GM19324 (cell line): ENCODE measurements around the gene AMDHD2.
"Not testable (repeated sequence)": the region's sequence is repeated elsewhere in the genome, so short reads cannot be mapped to it uniquely, and the experiment has no call there.

Source experiments
- ATAC-seq: cut with Tn5 transposase; IDR thresholded peaks from one replicate; pipeline ENCODE4 v1.9.1; 2021; ENCODE audit warnings: mild to moderate bottlenecking, moderate library complexity; ENCODE audit not compliant: unreplicated experiment, low FRiP score

AMDHD2 gene

DNA sequence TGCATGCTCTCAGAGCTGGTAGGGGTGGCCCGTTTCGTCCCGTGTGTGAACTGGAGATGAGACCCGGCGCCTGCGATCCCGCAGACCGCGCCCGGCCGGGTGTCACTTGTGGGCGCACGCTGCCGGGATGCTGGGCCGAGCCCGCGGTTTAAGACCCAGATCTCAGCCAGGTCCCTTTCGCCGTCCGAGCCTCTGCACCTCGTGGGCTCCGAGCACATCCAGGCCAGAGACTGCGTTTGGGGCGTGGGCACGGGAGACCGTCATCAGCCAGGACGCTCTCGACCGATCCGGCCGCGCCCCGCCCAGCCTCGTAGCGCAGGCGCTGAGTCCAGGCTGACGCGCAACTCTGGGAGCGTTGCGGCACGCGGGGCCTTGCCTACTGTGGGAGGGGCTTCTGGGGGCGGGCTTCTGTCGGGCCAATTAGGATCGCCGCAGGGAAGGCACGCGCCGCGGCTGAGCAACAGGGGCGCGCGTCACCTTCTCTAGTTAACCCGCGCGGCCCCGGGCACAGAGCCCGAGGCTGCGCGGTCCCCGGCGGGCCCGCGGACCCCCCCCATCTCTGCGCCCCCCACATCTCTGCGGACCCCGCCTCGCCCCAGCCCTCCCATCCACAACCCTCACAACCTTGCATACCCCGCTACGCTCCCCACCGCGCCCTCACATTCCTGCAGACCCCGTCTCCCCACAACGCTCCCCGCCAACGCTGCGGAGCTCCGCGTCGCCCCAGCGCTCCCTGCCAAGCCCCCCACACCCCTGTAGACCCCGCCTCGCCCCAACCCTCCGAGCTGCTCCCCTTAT lies 11.7 kb downstream of the AMDHD2 start:
- ATAC-seq: peak; percentile 86

DNA sequence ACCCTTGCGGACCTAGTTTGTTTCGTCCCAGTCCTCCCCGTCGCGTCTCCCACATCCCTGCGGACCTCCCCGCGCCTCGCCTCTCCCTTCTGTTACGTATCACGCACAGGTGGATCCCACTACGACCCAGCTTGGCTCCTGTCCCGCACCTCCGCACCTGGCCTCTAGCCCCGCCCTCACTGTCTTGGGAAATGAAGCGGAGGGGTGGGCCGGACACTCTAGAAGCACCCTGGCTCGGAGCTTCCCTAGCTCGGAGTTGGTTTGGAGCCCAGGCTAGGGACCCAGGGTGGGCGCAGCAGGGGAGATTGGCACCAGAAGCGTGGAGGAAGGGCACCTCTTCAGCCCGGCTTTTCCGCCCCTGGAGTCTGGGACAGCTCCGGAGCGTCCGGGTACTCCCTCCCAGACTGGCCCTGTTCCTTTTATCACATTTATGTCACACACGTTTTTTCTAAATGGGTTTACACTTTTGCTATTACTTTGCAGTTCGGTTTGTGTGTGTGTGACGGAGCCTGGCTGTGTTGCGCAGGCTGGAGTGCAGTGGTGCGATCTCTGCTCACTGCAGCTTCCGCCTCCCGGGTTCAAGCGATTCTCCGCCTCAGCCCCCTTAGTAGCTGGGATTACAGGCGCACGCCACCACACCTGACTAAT lies 12.4 kb downstream of the AMDHD2 start:
- no peak for ATAC-seq

DNA sequence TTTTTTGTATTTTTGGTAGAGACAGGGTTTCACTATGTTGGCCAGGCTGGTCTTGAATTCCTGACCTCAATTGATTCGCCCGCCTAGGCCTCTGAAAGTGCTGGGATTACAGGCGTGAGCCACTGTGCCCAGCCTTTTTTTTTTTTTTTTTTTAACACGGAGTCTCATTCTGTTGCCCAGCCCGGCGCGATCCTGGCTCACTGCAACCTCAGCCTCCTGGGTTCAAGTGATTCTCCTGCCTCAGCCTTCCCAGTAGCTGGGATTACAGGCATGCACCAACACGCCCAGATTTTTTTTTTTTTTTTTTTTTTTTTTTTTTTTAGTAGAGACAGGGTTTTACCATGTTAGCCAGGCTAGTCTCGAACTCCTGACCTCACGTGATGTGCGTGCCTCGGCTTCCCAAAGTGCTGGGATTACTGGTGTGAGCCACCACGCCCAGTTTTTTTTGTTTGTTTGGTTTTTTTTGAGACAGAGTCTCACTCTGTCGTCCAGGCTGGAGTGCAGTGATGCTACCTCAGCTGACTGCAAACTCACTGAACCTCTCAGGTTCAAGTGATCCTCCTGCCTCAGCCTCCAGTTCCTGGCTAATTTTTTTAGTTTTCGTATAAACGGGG lies 13.1 kb downstream of the AMDHD2 start:
- not testable (repeated sequence) for ATAC-seq

- ATAC-seq: no peak
Observed at GRCh38 chr16:2533912-2534311, 13.7 kb downstream of the AMDHD2 start.

- ATAC-seq: not testable (repeated sequence)
Observed at GRCh38 chr16:2534335-2534734, 14.2 kb downstream of the AMDHD2 start.

DNA sequence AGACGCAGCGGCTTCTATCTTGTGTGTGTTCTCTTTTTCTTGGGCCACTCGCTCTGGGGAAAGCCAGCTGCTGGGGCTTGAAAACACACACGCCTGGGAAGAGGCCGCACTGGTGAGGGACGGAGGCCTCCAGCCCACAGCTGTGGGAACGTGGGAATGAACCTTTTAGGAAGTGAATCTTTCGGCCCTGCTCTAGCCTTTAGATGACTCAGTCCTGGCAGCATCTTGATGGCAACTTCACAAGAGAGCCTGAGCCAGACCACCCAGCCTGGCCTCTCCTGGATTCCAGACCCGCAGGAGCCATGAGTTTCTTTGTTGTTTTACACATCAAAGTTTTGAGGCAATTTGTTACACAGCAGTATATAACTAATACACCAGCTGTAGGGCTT lies 15.4 kb downstream of the AMDHD2 start:
- no peak for ATAC-seq

- peak; percentile 88 for ATAC-seq
Observed at GRCh38 chr16:2537451-2538379, 17.5 kb downstream of the AMDHD2 start, which contains the start of gene PDPK1. Gene PDPK1, plus strand, starts transcription at chr16:2538021. Its CDS starts 92 bp downstream, at chr16:2538113.

- ATAC-seq: not testable (repeated sequence)
Observed at GRCh38 chr16:2539192-2539844, 19.1 kb downstream of the AMDHD2 start.

GRCh38 chr16:2539845-2540458 lies 19.8 kb downstream of the AMDHD2 start:
- ATAC-seq: not testable (repeated sequence)

GRCh38 chr16:2540912-2541311 lies 20.7 kb downstream of the AMDHD2 start:
- not testable (repeated sequence) for ATAC-seq

DNA sequence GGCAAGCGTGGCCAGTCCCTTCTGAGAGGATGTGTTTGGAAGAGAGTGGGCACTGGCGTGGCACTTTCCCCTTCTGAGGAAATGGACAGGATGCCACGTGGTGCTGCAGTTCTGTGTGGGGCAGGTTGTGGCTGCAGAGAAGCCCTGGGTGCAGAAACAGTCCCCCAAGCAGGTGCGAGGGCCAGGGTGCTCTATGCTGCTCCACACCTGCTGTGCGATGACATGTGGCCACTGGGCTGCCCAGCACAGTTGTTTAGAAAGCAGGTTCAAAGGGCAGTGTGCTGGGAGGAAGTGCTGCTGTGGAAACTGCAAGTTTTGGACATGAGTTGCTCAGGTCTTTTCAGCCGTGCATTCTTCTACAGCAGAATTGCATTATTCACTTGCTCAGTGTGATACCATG lies 21.2 kb downstream of the AMDHD2 start:
- not testable (repeated sequence) for ATAC-seq

DNA sequence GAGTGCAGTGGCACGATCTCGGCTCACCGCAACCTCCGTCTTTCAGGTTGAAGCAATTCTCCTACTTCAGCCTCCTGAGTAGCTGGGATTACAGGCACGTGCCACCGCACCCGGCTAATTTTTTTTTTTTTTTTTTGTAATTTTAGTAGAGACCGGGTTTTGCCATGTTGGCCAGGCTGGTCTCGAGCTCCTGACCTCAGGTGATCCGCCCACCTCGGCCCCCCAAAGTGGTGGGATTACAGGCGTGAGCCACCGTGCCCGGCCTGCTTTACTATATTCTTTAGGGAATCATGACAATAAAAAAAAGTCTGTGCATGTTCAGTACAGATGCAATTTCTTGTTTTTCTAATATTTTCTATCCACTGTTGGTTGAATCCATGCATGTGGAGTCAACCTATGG lies 23.6 kb downstream of the AMDHD2 start:
- ATAC-seq: not testable (repeated sequence)

DNA sequence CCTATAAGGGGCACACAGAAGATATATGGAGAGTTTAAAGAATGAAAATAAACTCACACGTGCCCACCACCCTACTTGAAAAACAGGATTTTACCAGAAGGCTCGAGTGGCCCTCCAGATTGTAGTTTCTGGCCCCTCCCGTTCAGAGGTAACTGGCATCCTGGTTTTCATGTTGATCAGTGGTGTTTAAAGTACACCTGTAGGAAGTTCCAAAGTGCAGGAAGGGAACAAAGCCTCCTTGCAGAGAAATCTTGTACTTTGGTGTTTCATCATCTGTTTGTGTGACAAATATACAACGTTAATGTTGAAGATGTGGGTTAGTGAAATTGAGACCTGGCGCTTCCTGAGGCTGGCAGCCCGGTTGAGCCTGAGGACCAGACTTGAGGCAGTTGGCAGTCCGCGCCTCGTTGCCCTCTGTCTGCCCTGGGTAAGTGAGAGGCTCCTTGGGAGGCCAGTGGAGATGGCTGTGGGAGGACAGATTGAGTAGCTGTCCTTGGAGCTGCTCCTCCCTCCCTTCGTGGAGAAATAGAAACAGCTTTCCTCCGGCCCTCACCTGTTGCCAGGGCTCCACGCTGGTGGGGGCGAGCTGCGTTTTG lies 30.2 kb downstream of the AMDHD2 start:
- not testable (repeated sequence) for ATAC-seq

DNA sequence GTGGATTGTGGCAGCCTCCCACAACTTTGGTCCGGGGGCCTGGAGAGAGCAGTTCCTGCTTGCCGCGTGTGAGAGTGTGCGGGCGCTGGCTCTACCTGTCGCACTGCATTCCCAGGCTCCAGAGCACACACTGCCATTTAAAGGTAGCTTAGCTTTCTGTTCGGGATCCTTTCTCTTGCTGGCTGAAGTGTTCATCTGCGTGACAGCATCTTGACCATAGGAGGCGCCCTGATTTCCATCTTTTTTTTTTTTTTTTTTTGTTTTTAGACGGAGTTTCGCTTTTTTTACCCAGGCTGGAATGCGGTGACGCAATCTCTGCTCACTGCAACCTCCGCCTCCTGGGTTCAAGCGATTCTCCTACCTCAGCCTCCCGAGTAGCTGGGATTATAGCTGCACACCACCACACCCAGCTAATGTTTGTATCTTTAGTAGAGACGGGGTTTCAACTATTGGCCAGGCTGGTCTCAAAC lies 31.3 kb downstream of the AMDHD2 start:
- not testable (repeated sequence) for ATAC-seq

DNA sequence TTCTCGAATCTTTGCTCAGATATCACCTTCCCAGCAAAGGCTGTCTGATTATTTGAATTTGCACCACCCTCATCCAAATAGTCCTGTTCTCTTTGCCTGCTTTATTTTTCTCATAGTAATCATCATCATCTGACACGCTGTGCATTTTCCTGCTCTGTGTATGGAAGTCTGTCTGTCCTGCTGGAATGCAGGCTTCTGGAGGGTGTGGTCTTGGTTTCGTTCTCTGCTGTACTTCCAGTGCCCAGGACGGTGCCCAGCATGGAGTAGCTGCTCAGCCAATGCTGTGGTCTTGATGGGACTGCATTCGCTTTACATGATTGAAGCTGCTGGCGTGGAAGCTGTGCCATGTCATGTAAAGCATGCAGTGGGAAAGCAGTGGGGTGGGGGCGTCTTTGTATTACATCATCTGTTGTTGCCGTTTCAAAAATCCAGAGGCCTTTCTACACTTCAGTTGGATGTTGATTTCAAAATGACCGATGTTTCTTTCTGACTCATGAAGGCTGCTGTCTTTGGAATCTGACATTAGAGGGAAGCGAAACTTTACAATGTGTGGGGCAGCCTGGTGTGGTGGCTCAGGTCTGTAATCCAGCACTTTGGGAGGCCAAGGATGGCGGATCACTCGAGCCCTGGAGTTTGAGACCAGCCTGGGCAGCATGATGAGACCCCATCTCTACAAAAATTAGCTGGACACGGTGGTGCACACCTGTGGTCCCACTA lies 34.7 kb downstream of the AMDHD2 start:
- ATAC-seq: not testable (repeated sequence)

DNA sequence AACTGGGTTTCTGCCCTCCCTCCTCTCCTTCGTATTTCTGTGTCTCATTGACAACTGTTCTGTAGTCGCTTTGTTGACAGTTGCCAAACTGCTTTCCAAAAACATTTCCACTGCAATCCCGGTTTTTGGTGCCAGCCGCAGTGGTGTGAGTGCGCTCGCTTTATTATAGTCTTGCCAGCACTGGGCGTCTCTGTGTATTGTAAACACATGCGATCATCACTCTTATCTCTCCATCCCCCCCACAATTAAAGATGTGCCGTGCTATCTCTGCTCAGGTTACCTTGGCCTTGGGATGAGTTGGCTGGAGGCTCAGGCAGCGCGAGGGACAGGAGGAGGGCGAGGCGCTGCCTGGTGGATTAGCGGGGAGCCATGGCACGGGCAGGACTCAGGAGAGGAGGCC lies 37.0 kb downstream of the AMDHD2 start:
- not testable (repeated sequence) for ATAC-seq

DNA sequence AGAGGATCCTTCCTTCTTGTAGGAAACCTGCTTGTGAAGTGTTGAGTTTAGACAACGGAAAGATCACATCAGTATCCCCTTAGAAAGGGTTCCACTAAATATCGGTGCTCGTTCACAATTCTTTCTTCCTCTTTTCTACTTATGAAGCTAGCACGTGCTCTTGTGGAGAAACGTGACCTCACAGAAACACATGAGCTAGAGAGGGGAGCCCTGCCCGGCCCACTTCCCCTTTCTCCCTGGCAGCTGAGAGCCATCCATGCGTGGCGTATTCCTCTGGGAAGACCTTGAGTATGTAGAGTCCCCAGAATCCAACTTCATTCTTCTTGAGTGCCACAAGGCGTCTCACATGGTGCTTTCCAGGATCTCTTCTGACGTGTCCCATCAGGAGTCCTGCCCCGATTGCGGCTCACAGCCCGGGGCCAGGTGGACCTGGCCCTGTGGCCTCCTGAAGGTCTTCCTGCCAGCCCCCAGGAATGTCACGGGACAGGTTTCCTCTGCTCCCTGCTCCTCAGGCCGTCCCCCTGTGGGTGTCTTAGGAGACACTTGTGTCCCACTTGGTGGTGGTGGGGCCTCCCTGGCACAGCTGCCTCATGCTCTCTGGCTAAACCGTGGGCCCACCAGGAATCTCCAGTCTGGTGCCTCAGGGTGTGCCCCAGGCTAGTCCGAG lies 40.1 kb downstream of the AMDHD2 start:
- not testable (repeated sequence) for ATAC-seq

GRCh38 chr16:2560798-2561133 lies 40.6 kb downstream of the AMDHD2 start:
- ATAC-seq: not testable (repeated sequence)
